ENCODE measurements around the gene NOBOX.

DNA sequence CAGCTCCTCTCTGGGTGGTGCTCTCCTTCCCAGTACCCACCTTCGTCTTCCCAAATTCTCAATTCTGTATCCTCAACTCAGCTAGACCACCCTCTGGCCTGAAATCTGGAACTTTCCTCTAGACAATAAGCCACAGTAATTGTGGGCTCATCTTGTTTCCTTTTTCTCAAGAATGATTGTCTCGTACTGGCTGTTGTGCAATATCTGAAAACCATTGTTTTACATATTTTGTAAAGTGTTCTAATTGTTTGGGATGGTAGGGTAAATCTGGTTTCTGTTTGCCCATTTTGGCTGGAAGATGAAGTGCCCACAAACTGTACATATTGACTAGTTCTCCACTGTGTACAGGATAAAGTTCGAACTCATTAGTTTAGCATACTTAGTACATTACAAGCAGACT lies 11.3 kb upstream of the NOBOX start:
- TF ChIP-seq EP300 (IDR thresholded peaks at IDR 0.05) (no peak), POLR2A (IDR thresholded peaks at IDR 0.05) (no peak)
- TF ChIP-seq, protein P1, sequence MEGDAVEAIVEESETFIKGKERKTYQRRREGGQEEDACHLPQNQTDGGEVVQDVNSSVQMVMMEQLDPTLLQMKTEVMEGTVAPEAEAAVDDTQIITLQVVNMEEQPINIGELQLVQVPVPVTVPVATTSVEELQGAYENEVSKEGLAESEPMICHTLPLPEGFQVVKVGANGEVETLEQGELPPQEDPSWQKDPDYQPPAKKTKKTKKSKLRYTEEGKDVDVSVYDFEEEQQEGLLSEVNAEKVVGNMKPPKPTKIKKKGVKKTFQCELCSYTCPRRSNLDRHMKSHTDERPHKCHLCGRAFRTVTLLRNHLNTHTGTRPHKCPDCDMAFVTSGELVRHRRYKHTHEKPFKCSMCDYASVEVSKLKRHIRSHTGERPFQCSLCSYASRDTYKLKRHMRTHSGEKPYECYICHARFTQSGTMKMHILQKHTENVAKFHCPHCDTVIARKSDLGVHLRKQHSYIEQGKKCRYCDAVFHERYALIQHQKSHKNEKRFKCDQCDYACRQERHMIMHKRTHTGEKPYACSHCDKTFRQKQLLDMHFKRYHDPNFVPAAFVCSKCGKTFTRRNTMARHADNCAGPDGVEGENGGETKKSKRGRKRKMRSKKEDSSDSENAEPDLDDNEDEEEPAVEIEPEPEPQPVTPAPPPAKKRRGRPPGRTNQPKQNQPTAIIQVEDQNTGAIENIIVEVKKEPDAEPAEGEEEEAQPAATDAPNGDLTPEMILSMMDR (IDR thresholded peaks at IDR 0.05): no peak

All from tibial nerve (tissue), 4 donors.